Transverse colon (tissue), 4 donors: ENCODE results near the gene POM121C.

Experiments
- CTCF ChIP-seq, 5 experiments: fragments of 200-600 bp in 3 of 5; fragments of 450-650 bp in 2 of 5; sonication (generic) in 3 of 5; IDR thresholded peaks; 1 replicate in 2 of 5; 2 replicates in 3 of 5; pipeline ENCODE4 v1.5.1; 2016 to 2017; ENCODE audit warnings: antibody characterized with exemption in 5 of 5, inconsistent platforms in 3 of 5, mild to moderate bottlenecking in 2 of 5, moderate library complexity in 1 of 5
- EP300 ChIP-seq: sonication (generic); formaldehyde crosslinking; IDR thresholded peaks from one replicate; pipeline ENCODE4 v1.6.1; 2017; ENCODE audit warnings: antibody characterized with exemption, low read depth
- POLR2A ChIP-seq: fragments of 450-650 bp; IDR thresholded peaks from one replicate; pipeline ENCODE4 v1.6.1; 2016; ENCODE audit warnings: antibody characterized with exemption, mild to moderate bottlenecking, moderate library complexity
- POLR2AphosphoS5 ChIP-seq, 3 donors: sonication (generic); formaldehyde crosslinking; IDR thresholded peaks; one replicate each; pipeline ENCODE4 v1.6.1; 2016; ENCODE audit warnings: antibody characterized with exemption in 3 of 3

- TF ChIP-seq CTCF (IDR thresholded peaks at IDR 0.05) (no peak), EP300 (no peak), POLR2AphosphoS5 (IDR thresholded peaks at IDR 0.05) (no peak), POLR2A (no peak)
These were observed 48.7 kb upstream of the POM121C start for GRCh38 chr7:75534727-75535307.
